Neuron (in vitro differentiated cells): ENCODE data around the gene RBKS.

ENCODE experiments used
- H2AFZ ChIP-seq: one replicate; pipeline ENCODE4 v1.6.1; 2013; ENCODE audit warnings: low read depth, mild to moderate bottlenecking, inconsistent platforms, low read length, moderate library complexity
- H3K27me3 ChIP-seq: one replicate; pipeline ENCODE4 v1.6.1; 2013; ENCODE audit warnings: low read length; ENCODE audit not compliant: insufficient read depth
- H3K36me3 ChIP-seq: one replicate; pipeline ENCODE4 v1.6.1; 2013; ENCODE audit warnings: low read length; ENCODE audit not compliant: insufficient read depth
- H3K4me1 ChIP-seq: one replicate; pipeline ENCODE4 v1.6.1; 2013; ENCODE audit warnings: low read length; ENCODE audit not compliant: insufficient read depth
- H3K4me3 ChIP-seq: 2 replicates; pipeline ENCODE4 v1.5.1; 2013; ENCODE audit warnings: mild to moderate bottlenecking, low read length, moderate library complexity
- H3K9me3 ChIP-seq: one replicate; pipeline ENCODE4 v1.6.1; 2013; ENCODE audit warnings: low read length

Gene RBKS

GRCh38 chr2:27915191-27915590, 25.0 kb upstream of the RBKS start:
- no peaks in the 10 kb centered on the region for H3K36me3 ChIP-seq
- no peaks in the 10 kb centered on the region for H3K9me3 ChIP-seq
- no peak overlapping the region for H3K4me3 ChIP-seq
- H2AFZ ChIP-seq: no peak overlapping the region
- peaks cover 8% of the 10 kb centered on the region for H3K4me1 ChIP-seq
- no peaks in the 10 kb centered on the region for H3K27me3 ChIP-seq

- no peaks in the 10 kb centered on the region for H3K9me3 ChIP-seq
- no peak overlapping the region for H2AFZ ChIP-seq
- H3K4me1 ChIP-seq: peaks cover 8% of the 10 kb centered on the region
Observed at GRCh38 chr2:27914805-27915175, 24.6 kb upstream of the RBKS start.

GRCh38 chr2:27914041-27914804, 24.0 kb upstream of the RBKS start:
- H3K36me3 ChIP-seq: no peaks in the 10 kb centered on the region
- peaks cover 8% of the 10 kb centered on the region for H3K4me1 ChIP-seq
- no peaks in the 10 kb centered on the region for H3K27me3 ChIP-seq
- no peak overlapping the region for H2AFZ ChIP-seq
- H3K4me3 ChIP-seq: no peak overlapping the region
- H3K9me3 ChIP-seq: no peaks in the 10 kb centered on the region

More at GRCh38 chr2:27914805-27915175, 24.6 kb upstream of the RBKS start:
- Histone ChIP-seq H3K36me3 (no peaks in the 10 kb centered on the region), H3K27me3 (no peaks in the 10 kb centered on the region), H3K4me3 (no peak overlapping the region)

GRCh38 chr2:27912512-27912911, 22.3 kb upstream of the RBKS start:
- H3K27me3 ChIP-seq: no peaks in the 10 kb centered on the region
- H3K36me3 ChIP-seq: no peaks in the 10 kb centered on the region
- H2AFZ ChIP-seq: no peak overlapping the region

GRCh38 chr2:27911458-27912210, 21.4 kb upstream of the RBKS start:
- Histone ChIP-seq H3K4me1 (peaks cover 8% of the 10 kb centered on the region), H3K9me3 (no peaks in the 10 kb centered on the region), H3K4me3 (no peak overlapping the region), H3K36me3 (no peaks in the 10 kb centered on the region), H2AFZ (no peak overlapping the region), H3K27me3 (no peaks in the 10 kb centered on the region)

More at GRCh38 chr2:27912512-27912911, 22.3 kb upstream of the RBKS start:
- no peaks in the 10 kb centered on the region for H3K9me3 ChIP-seq
- peaks cover 8% of the 10 kb centered on the region for H3K4me1 ChIP-seq
- H3K4me3 ChIP-seq: no peak overlapping the region

- H3K4me1 ChIP-seq: peaks cover 8% of the 10 kb centered on the region
- no peaks in the 10 kb centered on the region for H3K27me3 ChIP-seq
- no peak overlapping the region for H2AFZ ChIP-seq
- no peaks in the 10 kb centered on the region for H3K36me3 ChIP-seq
- H3K9me3 ChIP-seq: no peaks in the 10 kb centered on the region
- no peak overlapping the region for H3K4me3 ChIP-seq
Observed at GRCh38 chr2:27909901-27910300, 19.7 kb upstream of the RBKS start.

- no peak overlapping the region for H2AFZ ChIP-seq
- H3K4me1 ChIP-seq: peaks cover 8% of the 10 kb centered on the region
- H3K36me3 ChIP-seq: peaks cover 2% of the 10 kb centered on the region
- H3K27me3 ChIP-seq: no peaks in the 10 kb centered on the region
- H3K4me3 ChIP-seq: no peak overlapping the region
- no peaks in the 10 kb centered on the region for H3K9me3 ChIP-seq
Observed at GRCh38 chr2:27907547-27907946, 17.4 kb upstream of the RBKS start.

- no peaks in the 10 kb centered on the region for H3K9me3 ChIP-seq
- no peaks in the 10 kb centered on the region for H3K27me3 ChIP-seq
- H3K36me3 ChIP-seq: peaks cover 2% of the 10 kb centered on the region
- no peak overlapping the region for H2AFZ ChIP-seq
- no peaks in the 10 kb centered on the region for H3K4me1 ChIP-seq
- no peak overlapping the region for H3K4me3 ChIP-seq
Observed at GRCh38 chr2:27906074-27906473, 15.9 kb upstream of the RBKS start.

- Histone ChIP-seq H3K36me3 (peaks cover 2% of the 10 kb centered on the region), H3K9me3 (no peaks in the 10 kb centered on the region), H3K4me3 (no peak overlapping the region)
Observed at GRCh38 chr2:27904405-27904665, 14.1 kb upstream of the RBKS start.

GRCh38 chr2:27903649-27904404, 13.6 kb upstream of the RBKS start:
- Histone ChIP-seq H3K4me1 (no peaks in the 10 kb centered on the region), H2AFZ (no peak overlapping the region), H3K9me3 (no peaks in the 10 kb centered on the region), H3K36me3 (peaks cover 2% of the 10 kb centered on the region), H3K4me3 (no peak overlapping the region), H3K27me3 (no peaks in the 10 kb centered on the region)

More at GRCh38 chr2:27904405-27904665, 14.1 kb upstream of the RBKS start:
- Histone ChIP-seq H3K4me1 (no peaks in the 10 kb centered on the region), H3K27me3 (no peaks in the 10 kb centered on the region), H2AFZ (no peak overlapping the region)

GRCh38 chr2:27903018-27903417, 12.8 kb upstream of the RBKS start:
- no peaks in the 10 kb centered on the region for H3K9me3 ChIP-seq
- no peak overlapping the region for H2AFZ ChIP-seq
- no peaks in the 10 kb centered on the region for H3K27me3 ChIP-seq
- H3K4me3 ChIP-seq: no peak overlapping the region
- H3K36me3 ChIP-seq: peaks cover 8% of the 10 kb centered on the region
- no peaks in the 10 kb centered on the region for H3K4me1 ChIP-seq

GRCh38 chr2:27902098-27902497, 11.9 kb upstream of the RBKS start:
- Histone ChIP-seq H3K9me3 (no peaks in the 10 kb centered on the region), H3K4me1 (no peaks in the 10 kb centered on the region), H3K27me3 (no peaks in the 10 kb centered on the region), H3K4me3 (no peak overlapping the region), H2AFZ (no peak overlapping the region), H3K36me3 (peaks cover 10% of the 10 kb centered on the region)

- H3K4me1 ChIP-seq: no peaks in the 10 kb centered on the region
- peaks cover 2% of the 10 kb centered on the region for H3K9me3 ChIP-seq
- H3K27me3 ChIP-seq: no peaks in the 10 kb centered on the region
- H3K36me3 ChIP-seq: peaks cover 18% of the 10 kb centered on the region
- H2AFZ ChIP-seq: no peak overlapping the region
- no peak overlapping the region for H3K4me3 ChIP-seq
Observed at GRCh38 chr2:27901234-27901633, 11.0 kb upstream of the RBKS start.
